Lower leg skin (tissue), 4 donors: Measurements from ENCODE around the gene TTC7B. TPM values are rescaled to one million over a fixed set of nuclear protein-coding genes. Genes with fewer than 3 reads are reported as not detected.

Source experiments
- DNase-seq, 2 donors: peaks; one replicate each; pipeline ENCODE4 v3.0.0-alpha.2; 2019; ENCODE audit warnings: low spot score in 2 of 2
- H3K4me3 ChIP-seq: fragments of 200-600 bp; sonication (generic); 2 replicates; pipeline ENCODE4 v1.5.1; 2017; ENCODE audit warnings: mild to moderate bottlenecking, low read depth; ENCODE audit not compliant: poor library complexity, severe bottlenecking
- POLR2A ChIP-seq, 2 donors: fragments of 450-650 bp; IDR thresholded peaks; one replicate each; pipeline ENCODE4 v1.6.1; 2016 to 2017; ENCODE audit warnings: antibody characterized with exemption in 2 of 2, mild to moderate bottlenecking in 1 of 2, moderate library complexity in 1 of 2
- WGBS, 2 donors: methylation state at CpG; one replicate each; pipeline ENCODE4 v1.1.5; 2018; 5-methylcytosine and 5-hydroxymethylcytosine counted together
- intact Hi-C: fragments of 100-400 bp; cut with DNase I; formaldehyde crosslinking; loops from one replicate; pipeline ENCODE4 v1.15.0; 2023; ENCODE audit warnings: low total_unique reads
- total RNA-seq, 4 donors: library from RNA; depleted of rRNA; stranded (reverse); fragments of >200 nt; gene quantifications; one replicate each; pipeline ENCODE4 v1.1.0, GENCODE V29; 2016
- TF ChIP-seq, protein P1 (sequence below), 3 donors: fragments of 450-650 bp; IDR thresholded peaks; one replicate each; pipeline ENCODE4 v1.5.1; 2016; ENCODE audit warnings: antibody characterized with exemption in 3 of 3, mild to moderate bottlenecking in 3 of 3, moderate library complexity in 2 of 3

Gene TTC7B
- total RNA-seq, 4 donors from 2014 or later, result 10.3 to 28.7 (median 20.2) TPM

GRCh38 chr14:90815572-90815821 is 733 bp downstream of the TTC7B start:
- no peak for TF ChIP-seq POLR2A (IDR thresholded peaks at IDR 0.05)
- TF ChIP-seq, protein P1, sequence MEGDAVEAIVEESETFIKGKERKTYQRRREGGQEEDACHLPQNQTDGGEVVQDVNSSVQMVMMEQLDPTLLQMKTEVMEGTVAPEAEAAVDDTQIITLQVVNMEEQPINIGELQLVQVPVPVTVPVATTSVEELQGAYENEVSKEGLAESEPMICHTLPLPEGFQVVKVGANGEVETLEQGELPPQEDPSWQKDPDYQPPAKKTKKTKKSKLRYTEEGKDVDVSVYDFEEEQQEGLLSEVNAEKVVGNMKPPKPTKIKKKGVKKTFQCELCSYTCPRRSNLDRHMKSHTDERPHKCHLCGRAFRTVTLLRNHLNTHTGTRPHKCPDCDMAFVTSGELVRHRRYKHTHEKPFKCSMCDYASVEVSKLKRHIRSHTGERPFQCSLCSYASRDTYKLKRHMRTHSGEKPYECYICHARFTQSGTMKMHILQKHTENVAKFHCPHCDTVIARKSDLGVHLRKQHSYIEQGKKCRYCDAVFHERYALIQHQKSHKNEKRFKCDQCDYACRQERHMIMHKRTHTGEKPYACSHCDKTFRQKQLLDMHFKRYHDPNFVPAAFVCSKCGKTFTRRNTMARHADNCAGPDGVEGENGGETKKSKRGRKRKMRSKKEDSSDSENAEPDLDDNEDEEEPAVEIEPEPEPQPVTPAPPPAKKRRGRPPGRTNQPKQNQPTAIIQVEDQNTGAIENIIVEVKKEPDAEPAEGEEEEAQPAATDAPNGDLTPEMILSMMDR (IDR thresholded peaks at IDR 0.05), result no peak
- no peak for DNase-seq
- 28 to 36% methylated on average over 5 of the region's 5 CpGs for WGBS, 2 donors
- H3K4me3 ChIP-seq, result peak overlapping the region; percentile 40
- intact Hi-C loops, result no loop called here

GRCh38 chr14:90814806-90815571 is 1.2 kb downstream of the TTC7B start:
- intact Hi-C loops, result no loop called here
- H3K4me3 ChIP-seq, result peak overlapping the region; percentile 40
- TF ChIP-seq, protein P1 (IDR thresholded peaks at IDR 0.05), result no peak
- TF ChIP-seq POLR2A (IDR thresholded peaks at IDR 0.05), result no peak
- WGBS, 2 donors, result 55 to 63% methylated on average over 13 of the region's 13 CpGs
- no peak for DNase-seq

DNA sequence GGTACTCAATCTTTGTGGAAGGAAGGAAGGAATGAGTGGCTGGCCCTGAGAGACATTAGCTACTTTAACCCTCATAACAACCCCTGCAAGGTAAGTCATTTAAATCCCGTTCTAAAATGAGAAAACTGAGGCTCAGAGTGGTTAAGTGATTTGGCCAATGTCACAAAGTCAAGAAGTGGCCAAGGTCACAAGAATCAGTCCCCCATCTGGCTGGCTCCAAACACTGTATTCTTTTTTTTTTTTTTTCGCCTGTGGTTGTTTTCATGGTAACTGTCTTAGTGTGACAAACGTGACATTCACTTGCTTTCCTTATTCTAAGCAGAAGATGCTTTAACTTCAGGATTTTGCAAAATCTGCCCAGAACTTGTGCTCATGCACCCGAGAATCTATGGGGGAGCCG is 2.8 kb downstream of the TTC7B start:
- WGBS, 2 donors, result 75 to 78% methylated on average over 5 of the region's 5 CpGs

DNA sequence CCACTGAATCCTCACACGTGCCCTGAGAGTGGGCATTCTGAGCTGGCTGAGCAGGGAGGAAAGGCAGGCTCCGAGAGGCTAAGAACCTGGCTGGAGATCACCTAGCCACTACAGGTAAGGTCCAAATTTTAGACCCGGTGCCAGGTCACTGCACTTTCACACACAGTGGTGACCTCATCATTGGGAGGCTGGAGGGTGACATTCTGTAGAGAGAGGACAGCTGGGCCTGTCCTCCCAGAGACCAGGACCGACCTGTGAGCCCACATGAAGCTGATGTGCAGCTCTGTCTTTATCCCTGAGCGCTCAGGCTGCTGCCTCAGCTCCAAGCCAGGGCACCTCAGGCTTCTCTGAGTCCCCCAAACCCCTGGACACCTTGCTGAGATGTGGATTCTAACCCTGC is 4.1 kb downstream of the TTC7B start:
- intact Hi-C loops, result no loop called here
- no peak for DNase-seq
- 94 to 98% methylated on average over 5 of the region's 5 CpGs for WGBS, 2 donors
- no peak overlapping the region for H3K4me3 ChIP-seq
- no peak for TF ChIP-seq POLR2A (IDR thresholded peaks at IDR 0.05)
- TF ChIP-seq, protein P1 (IDR thresholded peaks at IDR 0.05), result no peak

More for the DNA sequence above, 2.8 kb downstream of the TTC7B start:
- intact Hi-C loops, result no loop called here
- no peak for TF ChIP-seq POLR2A (IDR thresholded peaks at IDR 0.05)
- TF ChIP-seq, protein P1 (IDR thresholded peaks at IDR 0.05), result no peak
- no peak for DNase-seq
- no peak overlapping the region for H3K4me3 ChIP-seq

DNA sequence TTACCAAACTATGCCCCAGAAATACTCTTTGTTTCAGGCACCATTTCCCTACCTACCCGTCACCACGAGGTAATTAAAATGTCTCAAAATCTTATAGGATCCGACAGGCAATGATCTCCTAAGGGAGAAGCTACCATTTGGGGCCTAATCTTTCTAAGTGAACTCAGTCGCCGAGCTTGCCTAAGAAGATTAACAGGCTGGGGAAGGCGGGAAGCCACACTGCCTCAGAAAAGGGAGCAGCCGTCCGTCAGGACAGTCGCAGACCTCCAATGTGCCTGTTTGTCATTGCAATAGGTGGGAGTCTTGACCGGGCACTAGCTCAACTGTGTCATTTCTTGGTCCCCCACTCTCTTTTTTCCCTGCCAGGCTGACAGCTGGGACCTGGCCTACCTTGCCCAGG is 4.6 kb downstream of the TTC7B start:
- intact Hi-C loops, result no loop called here
- WGBS, 2 donors, result 93 to 94% methylated on average over 10 of the region's 10 CpGs
- DNase-seq, result no peak
- TF ChIP-seq POLR2A (IDR thresholded peaks at IDR 0.05), result no peak
- TF ChIP-seq, protein P1 (IDR thresholded peaks at IDR 0.05), result no peak
- H3K4me3 ChIP-seq, result no peak overlapping the region

- no peak overlapping the region for H3K4me3 ChIP-seq
- DNase-seq, result no peak
- 82 to 84% methylated on average over 5 of the region's 5 CpGs for WGBS, 2 donors
- TF ChIP-seq, protein P1 (IDR thresholded peaks at IDR 0.05), result no peak
- TF ChIP-seq POLR2A (IDR thresholded peaks at IDR 0.05), result no peak
- intact Hi-C loops, result no loop called here
Measured at GRCh38 chr14:90810806-90811205, 5.4 kb downstream of the TTC7B start.
